Loucy (cell line): ENCODE results near the gene N4BP3.

Experiments used
- H2AFZ ChIP-seq: fragments of 200-600 bp; sonication (generic); 2 replicates; pipeline ENCODE4 v1.6.0; 2016; ENCODE audit warnings: antibody characterized with exemption, mild to moderate bottlenecking, low read length, moderate library complexity
- H3F3A ChIP-seq: fragments of 200-600 bp; 2 replicates; pipeline ENCODE4 v1.6.0; 2016; ENCODE audit warnings: antibody characterized with exemption, low read depth, mild to moderate bottlenecking
- H3K27me3 ChIP-seq: fragments of 200-600 bp; sonication (generic); 2 replicates; pipeline ENCODE4 v1.6.1; 2014; ENCODE audit warnings: low read length, mild to moderate bottlenecking; ENCODE audit not compliant: insufficient read depth, poor library complexity, severe bottlenecking
- H3K36me3 ChIP-seq: fragments of 200-600 bp; sonication (generic); 2 replicates; pipeline ENCODE4 v1.6.1; 2016; ENCODE audit warnings: low read length; ENCODE audit not compliant: insufficient read depth
- H3K4me1 ChIP-seq: fragments of 200-600 bp; sonication (generic); 2 replicates; pipeline ENCODE4 v1.5.1; 2014; ENCODE audit warnings: low read length, mild to moderate bottlenecking; ENCODE audit not compliant: insufficient read depth, poor library complexity, severe bottlenecking
- H3K4me2 ChIP-seq: fragments of 200-600 bp; sonication (generic); 2 replicates; pipeline ENCODE4 v1.6.0; 2014; ENCODE audit warnings: antibody characterized with exemption, low read length, low read depth, mild to moderate bottlenecking; ENCODE audit not compliant: poor library complexity, severe bottlenecking
- H3K4me3 ChIP-seq: fragments of 200-600 bp; sonication (generic); 2 replicates; pipeline ENCODE4 v1.5.1; 2014; ENCODE audit warnings: low read length, mild to moderate bottlenecking, mixed read lengths; ENCODE audit not compliant: poor library complexity, severe bottlenecking
- H3K79me2 ChIP-seq: fragments of 200-600 bp; sonication (generic); 2 replicates; pipeline ENCODE4 v1.6.1; 2014; ENCODE audit warnings: low read length; ENCODE audit not compliant: insufficient read depth
- H3K9ac ChIP-seq: fragments of 200-600 bp; sonication (generic); 2 replicates; pipeline ENCODE4 v1.6.0; 2014; ENCODE audit warnings: mild to moderate bottlenecking, low read depth, low read length, moderate library complexity; ENCODE audit not compliant: poor library complexity, severe bottlenecking
- H3K9me2 ChIP-seq: fragments of 200-600 bp; sonication (generic); replicated peaks from 2 replicates; pipeline ENCODE4 v1.6.1; 2016; ENCODE audit warnings: low read depth, low read length, mixed read lengths
- H3K9me3 ChIP-seq: fragments of 200-600 bp; sonication (generic); 2 replicates; pipeline ENCODE4 v1.6.1; 2014; ENCODE audit warnings: mild to moderate bottlenecking, antibody characterized with exemption, low read length, low read depth; ENCODE audit not compliant: insufficient read depth
- H4K20me1 ChIP-seq: fragments of 200-600 bp; sonication (generic); 2 replicates; pipeline ENCODE4 v1.6.0; 2014; ENCODE audit warnings: antibody characterized with exemption, low read length, mild to moderate bottlenecking; ENCODE audit not compliant: insufficient read depth, poor library complexity, severe bottlenecking
- CTCF ChIP-seq: fragments of 200-600 bp; sonication (generic); conservative IDR thresholded peaks from 2 replicates; pipeline ENCODE4 v1.5.1; 2014; ENCODE audit warnings: mild to moderate bottlenecking, antibody characterized with exemption, low read length
- EZH2phosphoT487 ChIP-seq: fragments of 200-600 bp; IDR thresholded peaks from 2 replicates; pipeline ENCODE4 v1.6.1; 2018; ENCODE audit warnings: antibody characterized with exemption, mild to moderate bottlenecking, moderate library complexity, borderline replicate concordance

The N4BP3 gene

GRCh38 chr5:178143246-178143645 is 29.9 kb downstream of the N4BP3 start:
- Histone ChIP-seq H3K9me2 (no peaks in the 10 kb centered on the region), H3K9me3 (no peaks in the 10 kb centered on the region), H4K20me1 (no peaks in the 10 kb centered on the region), H3K27me3 (no peaks in the 10 kb centered on the region), H3K79me2 (no peaks in the 10 kb centered on the region), H2AFZ (no peak overlapping the region), H3K4me3 (no peak overlapping the region), H3K36me3 (peaks cover 14% of the 10 kb centered on the region; the same call in 1 of the 2 replicates), H3K4me2 (no peak overlapping the region), H3K9ac (no peak overlapping the region), H3F3A (no peaks in the 10 kb centered on the region), H3K4me1 (no peaks in the 10 kb centered on the region)
- TF ChIP-seq EZH2phosphoT487 (no peak), CTCF (no peak)

- Histone ChIP-seq H3K36me3 (peaks cover 17% of the 10 kb centered on the region; the same call in 1 of the 2 replicates), H2AFZ (no peak overlapping the region), H3K4me3 (no peak overlapping the region), H3K9me3 (no peaks in the 10 kb centered on the region), H3F3A (no peaks in the 10 kb centered on the region), H3K9ac (no peak overlapping the region), H3K79me2 (no peaks in the 10 kb centered on the region), H3K27me3 (no peaks in the 10 kb centered on the region), H3K4me1 (no peaks in the 10 kb centered on the region), H3K9me2 (no peaks in the 10 kb centered on the region), H4K20me1 (no peaks in the 10 kb centered on the region), H3K4me2 (no peak overlapping the region)
- TF ChIP-seq CTCF (no peak), EZH2phosphoT487 (no peak)
These were observed 30.6 kb downstream of the N4BP3 start for GRCh38 chr5:178143901-178144300.

GRCh38 chr5:178145965-178146820 is 32.9 kb downstream of the N4BP3 start:
- no peak overlapping the region for H3K9ac ChIP-seq
- H3K4me2 ChIP-seq: no peak overlapping the region
- peaks cover 17% of the 10 kb centered on the region; the same call in 1 of the 2 replicates for H3K36me3 ChIP-seq
- no peaks in the 10 kb centered on the region for H3K9me2 ChIP-seq
- no peaks in the 10 kb centered on the region for H3K27me3 ChIP-seq
- H3K79me2 ChIP-seq: 0 out of 2 replicates have a peak, but pooled peaks cover 2% of the 10 kb centered on the region
- TF ChIP-seq EZH2phosphoT487 (no peak), CTCF (peak; percentile 64)
- H3F3A ChIP-seq: no peaks in the 10 kb centered on the region
- no peak overlapping the region for H2AFZ ChIP-seq
- no peaks in the 10 kb centered on the region for H3K9me3 ChIP-seq
- no peaks in the 10 kb centered on the region for H4K20me1 ChIP-seq
- H3K4me3 ChIP-seq: no peak overlapping the region
- no peaks in the 10 kb centered on the region for H3K4me1 ChIP-seq
